ENCODE measurements around the gene MRPS27.
"Not testable (repeated sequence)": the region's sequence is repeated elsewhere in the genome, so short reads cannot be mapped to it uniquely, and the experiment has no call there.

MRPS27 gene

DNA sequence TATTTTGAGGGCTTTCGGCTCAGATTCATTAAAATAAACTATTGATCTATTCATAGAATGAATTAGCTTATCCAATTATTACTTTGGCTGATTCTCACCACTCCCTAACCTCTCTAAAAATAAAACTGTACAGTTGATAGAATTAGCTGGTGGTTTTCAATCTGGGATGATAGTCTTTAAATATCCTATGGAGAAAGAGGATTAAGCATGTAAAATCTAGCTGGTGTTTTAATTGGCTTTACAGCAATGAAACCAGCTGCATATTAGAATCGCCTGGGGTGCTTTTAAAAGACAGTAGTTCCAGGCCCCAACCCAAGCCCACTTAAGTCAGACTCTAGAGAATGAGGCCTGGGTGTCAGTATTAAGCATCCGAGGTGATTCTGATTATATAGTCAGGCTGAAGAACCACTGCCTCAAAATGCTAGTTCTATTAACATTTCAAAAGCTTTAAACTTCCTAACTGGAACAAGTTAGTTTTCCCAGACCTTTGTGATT is 117.7 kb downstream of the MRPS27 start:
- DNase-seq (ENCODE audit: low read depth): no peak

DNA sequence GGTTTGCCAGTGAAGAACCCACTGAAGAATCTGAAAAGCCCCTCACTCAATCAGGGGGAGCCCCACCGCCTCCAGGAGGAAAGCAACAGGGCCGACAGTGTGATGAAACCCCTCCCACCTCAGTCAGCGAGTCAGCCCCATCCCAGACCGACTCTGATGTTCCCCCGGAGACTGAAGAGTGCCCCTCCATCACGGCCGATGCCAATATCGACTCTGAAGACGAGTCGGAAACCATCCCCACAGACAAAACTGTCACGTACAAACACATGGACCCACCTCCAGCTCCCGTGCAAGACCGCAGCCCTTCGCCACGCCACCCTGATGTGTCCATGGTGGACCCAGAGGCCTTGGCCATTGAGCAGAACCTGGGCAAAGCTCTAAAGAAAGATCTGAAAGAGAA is 120.4 kb downstream of the MRPS27 start:
- DNase-seq (ENCODE audit: low read depth): no peak

- no peak for DNase-seq (ENCODE audit: low read depth)
Measured at GRCh38 chr5:72197393-72197792, 122.6 kb downstream of the MRPS27 start.

GRCh38 chr5:72195581-72195980 is 124.5 kb downstream of the MRPS27 start:
- no peak for DNase-seq (ENCODE audit: low read depth)

DNA sequence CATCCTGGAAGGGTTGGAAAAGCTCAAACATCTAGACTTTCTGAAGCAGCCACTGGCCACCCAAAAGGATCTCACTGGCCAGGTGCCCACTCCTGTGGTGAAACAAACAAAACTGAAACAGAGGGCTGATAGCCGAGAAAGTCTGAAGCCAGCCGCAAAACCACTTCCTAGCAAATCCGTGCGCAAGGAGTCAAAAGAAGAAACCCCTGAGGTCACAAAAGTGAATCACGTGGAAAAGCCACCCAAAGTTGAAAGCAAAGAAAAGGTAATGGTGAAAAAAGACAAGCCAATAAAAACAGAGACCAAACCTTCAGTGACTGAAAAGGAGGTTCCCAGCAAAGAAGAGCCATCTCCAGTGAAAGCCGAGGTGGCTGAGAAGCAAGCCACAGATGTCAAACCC is 125.2 kb downstream of the MRPS27 start:
- DNase-seq (ENCODE audit: low read depth): no peak

- no peak for DNase-seq (ENCODE audit: low read depth)
Measured at GRCh38 chr5:72191404-72191803, 128.6 kb downstream of the MRPS27 start.

- no peak for DNase-seq (ENCODE audit: low read depth)
Measured at GRCh38 chr5:72189146-72189545, 130.9 kb downstream of the MRPS27 start.

DNA sequence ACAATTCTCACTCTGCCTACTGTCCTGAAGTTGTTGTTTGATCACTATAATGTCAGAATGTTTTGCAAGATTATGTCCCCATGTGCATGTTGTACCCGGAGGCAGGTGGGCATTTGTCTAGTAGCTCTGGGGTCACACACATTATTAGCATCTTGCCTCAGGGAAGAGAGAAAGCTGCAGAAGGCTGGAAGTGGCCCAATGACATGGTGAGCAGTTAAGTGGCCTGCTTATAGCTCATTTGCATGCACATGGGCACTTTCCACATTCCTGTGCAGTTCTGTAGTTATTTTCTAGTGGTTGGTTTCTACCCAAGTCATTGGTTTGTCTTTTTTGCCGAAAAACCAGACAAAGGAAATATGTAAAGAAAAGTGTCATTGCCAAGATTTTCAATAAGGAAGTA is 131.9 kb downstream of the MRPS27 start:
- no peak for DNase-seq (ENCODE audit: low read depth)

DNA sequence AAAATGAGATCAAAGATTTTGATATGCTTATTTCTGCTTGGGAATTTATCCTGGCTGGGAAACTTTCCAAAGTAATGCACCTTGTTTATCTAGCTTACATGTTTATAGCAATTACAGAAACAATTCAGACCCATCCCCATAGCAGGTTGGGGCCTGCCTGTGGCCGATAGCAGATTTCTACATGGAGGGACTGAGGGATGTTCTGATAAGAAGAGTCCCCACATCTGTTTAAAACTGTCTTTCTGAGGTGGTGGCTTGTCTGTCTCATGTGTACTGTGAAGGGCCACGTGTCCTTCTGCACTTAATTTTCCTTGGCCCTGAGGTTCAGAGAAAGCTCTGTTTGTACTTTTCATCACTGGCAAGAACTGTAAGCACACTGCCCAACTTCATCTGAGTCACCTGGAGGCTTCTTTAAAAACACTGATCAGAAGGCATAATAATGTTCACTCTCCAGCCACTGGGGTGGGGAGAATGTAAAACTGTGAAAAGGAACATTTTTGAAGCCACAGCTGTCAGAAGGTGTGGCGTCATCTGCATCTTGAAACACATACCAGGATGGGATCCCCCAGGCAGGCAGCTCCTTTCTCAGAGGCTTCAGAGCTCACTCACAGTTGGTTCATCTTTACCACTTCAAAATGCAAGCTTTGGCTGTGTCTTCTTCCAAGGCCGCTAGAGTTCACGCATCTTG is 132.5 kb downstream of the MRPS27 start:
- DNase-seq (ENCODE audit: low read depth): no peak

GRCh38 chr5:72185496-72186329 is 134.3 kb downstream of the MRPS27 start:
- no peak for DNase-seq (ENCODE audit: low read depth)

DNA sequence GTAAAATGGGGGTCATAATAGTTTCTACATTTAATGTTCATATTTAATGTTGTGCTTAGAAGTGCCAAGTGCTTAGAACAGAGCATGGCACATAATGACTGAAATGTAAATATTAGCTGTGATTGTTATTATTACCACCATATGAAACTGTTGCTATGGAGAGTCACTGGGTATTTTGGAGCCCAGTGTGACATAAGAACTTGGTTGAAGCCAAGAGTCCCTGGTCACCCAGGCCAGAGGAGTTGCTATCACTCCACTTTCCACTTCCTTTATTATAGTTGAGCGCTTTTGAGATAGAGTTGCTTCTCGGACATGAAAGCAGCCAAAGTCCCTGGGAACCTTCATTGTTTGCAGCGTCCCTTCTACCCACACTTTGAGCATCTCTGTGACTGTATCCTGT is 135.6 kb downstream of the MRPS27 start:
- no peak for DNase-seq (ENCODE audit: low read depth)

- no peak for DNase-seq (ENCODE audit: low read depth)
Measured at GRCh38 chr5:72183101-72183520, 136.9 kb downstream of the MRPS27 start.

DNA sequence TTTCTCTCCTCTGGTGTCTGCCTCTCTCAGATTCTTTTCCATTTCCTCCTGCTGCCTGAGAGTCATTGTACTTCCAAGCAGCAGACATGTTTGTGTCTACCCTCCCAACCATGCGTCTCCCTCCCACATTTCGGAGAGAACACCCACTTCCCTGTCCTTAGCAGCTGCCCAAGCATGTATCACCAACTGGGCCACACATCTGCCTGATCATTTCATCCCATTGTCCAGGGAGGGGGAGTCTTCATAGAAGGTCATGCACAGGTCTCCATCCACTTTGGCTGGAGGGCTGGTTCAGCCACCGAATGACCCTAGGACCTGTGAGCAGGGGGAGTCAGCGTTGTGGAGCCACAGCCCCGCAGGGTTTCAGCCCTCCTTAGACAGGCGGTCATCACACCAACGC is 137.4 kb downstream of the MRPS27 start:
- DNase-seq (ENCODE audit: low read depth): no peak

- no peak for DNase-seq (ENCODE audit: low read depth)
Measured at GRCh38 chr5:72180925-72181324, 139.1 kb downstream of the MRPS27 start.

DNA sequence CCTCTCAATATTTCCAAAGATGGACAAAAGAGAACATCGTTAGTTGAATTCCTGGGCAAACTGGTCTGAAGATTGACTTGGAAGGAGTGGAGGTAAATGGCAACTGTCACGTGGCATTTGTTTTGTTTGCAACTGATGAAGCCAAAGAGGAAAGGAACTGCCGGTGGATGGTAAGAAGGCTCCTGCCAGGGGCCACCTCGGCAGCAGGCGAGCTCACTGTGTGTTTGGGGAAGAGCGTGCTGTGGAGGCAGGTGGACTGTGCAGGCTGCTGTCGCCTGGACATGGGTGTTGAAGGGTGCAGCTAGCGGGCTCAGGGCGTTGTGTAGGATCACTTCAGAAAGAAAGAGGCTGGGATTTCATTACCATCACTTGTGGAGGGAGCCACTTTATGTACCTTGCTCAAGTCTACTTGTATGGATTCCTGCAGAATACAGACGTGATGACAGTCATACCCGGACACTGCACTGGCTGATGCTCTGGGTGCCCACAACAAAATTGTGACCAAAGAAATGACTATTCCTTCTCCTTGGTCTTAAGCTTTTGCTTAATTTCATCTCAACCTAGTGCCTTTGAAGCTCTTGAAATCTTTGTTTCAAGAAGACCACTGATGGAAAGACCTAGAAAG is 140.1 kb downstream of the MRPS27 start:
- DNase-seq (ENCODE audit: low read depth): no peak

GRCh38 chr5:72179028-72179815 is 140.8 kb downstream of the MRPS27 start:
- DNase-seq (ENCODE audit: low read depth): peak; percentile 79

GRCh38 chr5:72177538-72177937 is 142.5 kb downstream of the MRPS27 start:
- no peak for DNase-seq (ENCODE audit: low read depth)

- DNase-seq (ENCODE audit: low read depth): no peak
Measured at GRCh38 chr5:72172786-72173185, 147.3 kb downstream of the MRPS27 start.

GRCh38 chr5:72171667-72172066 is 148.4 kb downstream of the MRPS27 start:
- DNase-seq (ENCODE audit: low read depth): no peak

DNA sequence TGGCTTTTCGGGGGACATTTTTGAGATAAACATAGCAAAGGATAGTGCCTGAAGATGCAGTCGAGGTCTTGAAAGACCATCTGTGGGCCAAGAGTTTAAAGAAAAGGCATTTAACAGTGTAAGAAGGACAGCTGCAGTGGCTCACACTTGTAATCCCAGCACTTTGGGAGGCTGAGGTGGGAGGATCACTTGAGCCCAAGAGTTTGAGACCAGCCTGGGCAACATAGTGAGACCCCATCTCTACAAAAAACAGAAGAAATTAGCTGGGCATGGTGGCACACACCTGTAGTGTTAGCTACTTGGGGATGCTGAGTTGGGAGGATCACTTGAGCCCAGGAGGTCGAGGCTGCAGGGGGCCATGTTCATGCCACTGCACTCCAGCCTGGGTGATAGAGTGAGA is 148.9 kb downstream of the MRPS27 start:
- DNase-seq (ENCODE audit: low read depth): not testable (repeated sequence)

- no peak for DNase-seq (ENCODE audit: low read depth)
Measured at GRCh38 chr5:72170101-72170500, 149.9 kb downstream of the MRPS27 start.

Data from amniotic epithelial cell (primary cell).